ENCODE data around the gene POU6F2.

GRCh38 chr7:39249635-39250152 lies 272.0 kb downstream of the POU6F2 start:
- TF ChIP-seq CTCF (IDR thresholded peaks at IDR 0.05), result no peak
- no peak for TF ChIP-seq POLR2A (IDR thresholded peaks at IDR 0.05)
